GM19468 (cell line): ENCODE data around the gene MT3.
"Not testable (repeated sequence)": the region's sequence is repeated elsewhere in the genome, so short reads cannot be mapped to it uniquely, and the experiment has no call there.

ENCODE experiments used
- ATAC-seq: cut with Tn5 transposase; IDR thresholded peaks from one replicate; pipeline ENCODE4 v1.9.1; 2021; ENCODE audit warnings: mild to moderate bottlenecking, moderate library complexity, moderate number of reproducible peaks; ENCODE audit not compliant: unreplicated experiment; ENCODE audit errors: extremely low read depth

The MT3 gene

GRCh38 chr16:56576585-56577299, 12.6 kb upstream of the MT3 start:
- ATAC-seq = no peak

- ATAC-seq = no peak
These were observed 12.1 kb upstream of the MT3 start for GRCh38 chr16:56577300-56577625.

- ATAC-seq = no peak
These were observed 8.8 kb upstream of the MT3 start for GRCh38 chr16:56580391-56581048.

- not testable (repeated sequence) for ATAC-seq
These were observed 6.4 kb upstream of the MT3 start for GRCh38 chr16:56582911-56583310.

- no peak for ATAC-seq
These were observed 5.8 kb upstream of the MT3 start for GRCh38 chr16:56583351-56584168.

GRCh38 chr16:56584276-56584675, 5.1 kb upstream of the MT3 start:
- no peak for ATAC-seq

- ATAC-seq = no peak
These were observed 567 bp upstream of the MT3 start for GRCh38 chr16:56588781-56589140.

- ATAC-seq = no peak
These were observed 2.2 kb downstream of the MT3 start for GRCh38 chr16:56591377-56592060.

GRCh38 chr16:56593573-56594291, 4.4 kb downstream of the MT3 start:
- no peak for ATAC-seq

GRCh38 chr16:56594292-56594619, 4.9 kb downstream of the MT3 start:
- no peak for ATAC-seq

- ATAC-seq = no peak
These were observed 11.2 kb downstream of the MT3 start for GRCh38 chr16:56600398-56600999.

- no peak for ATAC-seq
These were observed 12.0 kb downstream of the MT3 start for GRCh38 chr16:56601325-56601724.

GRCh38 chr16:56603589-56603988, 14.3 kb downstream of the MT3 start:
- ATAC-seq = no peak

- ATAC-seq = no peak
These were observed 15.6 kb downstream of the MT3 start for GRCh38 chr16:56604966-56605365.

- no peak for ATAC-seq
These were observed 16.1 kb downstream of the MT3 start for GRCh38 chr16:56605475-56605874.

- ATAC-seq = no peak
These were observed 16.7 kb downstream of the MT3 start for GRCh38 chr16:56606071-56606475.

- no peak for ATAC-seq
These were observed 17.3 kb downstream of the MT3 start for GRCh38 chr16:56606476-56607108.

- ATAC-seq = no peak
These were observed 17.8 kb downstream of the MT3 start for GRCh38 chr16:56607109-56607618.

GRCh38 chr16:56607675-56608042, 18.3 kb downstream of the MT3 start:
- ATAC-seq = no peak
